ENCODE data around the gene RNU1-3. TPM values are rescaled to one million over a fixed set of nuclear protein-coding genes. Genes with fewer than 3 reads are reported as not detected.

RNU1-3 gene
- total and polyA plus RNA-seq, 9 of the 15 experiments (the other 6 are each of a cell fraction or from before 2014, with no cell fraction given), result under 0.01 to 32,823 (median 2,538) TPM; not detected in 4

DNA sequence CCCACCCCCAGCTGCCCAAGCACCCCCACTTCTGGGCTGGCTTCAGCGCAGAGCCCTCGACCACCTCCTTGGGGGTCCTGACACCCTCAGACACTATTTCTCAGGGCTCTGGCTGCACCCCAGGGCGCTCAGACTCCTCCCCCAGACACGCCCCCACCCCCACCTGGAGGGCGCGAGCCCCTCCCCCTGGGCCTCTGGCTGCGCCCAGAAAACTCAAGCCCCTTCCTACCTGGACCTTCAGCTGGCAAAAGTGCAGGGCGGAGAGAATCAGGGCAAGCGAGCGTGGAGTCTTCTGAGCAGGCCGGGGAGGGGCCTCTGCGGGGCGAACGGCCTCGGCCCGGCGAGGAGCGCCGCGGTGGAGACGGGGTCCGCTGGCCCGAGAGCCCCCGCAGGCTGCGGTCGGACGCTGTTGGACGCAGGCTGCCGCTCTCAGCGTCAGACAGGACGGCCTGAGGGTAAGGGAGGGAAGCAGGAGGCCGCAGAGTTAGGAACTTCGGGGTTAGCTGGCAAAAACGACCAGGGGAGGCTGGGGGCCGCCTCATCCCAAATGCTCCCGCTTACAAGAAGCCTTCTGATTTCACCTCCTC lies 36.0 kb downstream of the RNU1-3 start (continued):
- TF ChIP-seq, protein P1, sequence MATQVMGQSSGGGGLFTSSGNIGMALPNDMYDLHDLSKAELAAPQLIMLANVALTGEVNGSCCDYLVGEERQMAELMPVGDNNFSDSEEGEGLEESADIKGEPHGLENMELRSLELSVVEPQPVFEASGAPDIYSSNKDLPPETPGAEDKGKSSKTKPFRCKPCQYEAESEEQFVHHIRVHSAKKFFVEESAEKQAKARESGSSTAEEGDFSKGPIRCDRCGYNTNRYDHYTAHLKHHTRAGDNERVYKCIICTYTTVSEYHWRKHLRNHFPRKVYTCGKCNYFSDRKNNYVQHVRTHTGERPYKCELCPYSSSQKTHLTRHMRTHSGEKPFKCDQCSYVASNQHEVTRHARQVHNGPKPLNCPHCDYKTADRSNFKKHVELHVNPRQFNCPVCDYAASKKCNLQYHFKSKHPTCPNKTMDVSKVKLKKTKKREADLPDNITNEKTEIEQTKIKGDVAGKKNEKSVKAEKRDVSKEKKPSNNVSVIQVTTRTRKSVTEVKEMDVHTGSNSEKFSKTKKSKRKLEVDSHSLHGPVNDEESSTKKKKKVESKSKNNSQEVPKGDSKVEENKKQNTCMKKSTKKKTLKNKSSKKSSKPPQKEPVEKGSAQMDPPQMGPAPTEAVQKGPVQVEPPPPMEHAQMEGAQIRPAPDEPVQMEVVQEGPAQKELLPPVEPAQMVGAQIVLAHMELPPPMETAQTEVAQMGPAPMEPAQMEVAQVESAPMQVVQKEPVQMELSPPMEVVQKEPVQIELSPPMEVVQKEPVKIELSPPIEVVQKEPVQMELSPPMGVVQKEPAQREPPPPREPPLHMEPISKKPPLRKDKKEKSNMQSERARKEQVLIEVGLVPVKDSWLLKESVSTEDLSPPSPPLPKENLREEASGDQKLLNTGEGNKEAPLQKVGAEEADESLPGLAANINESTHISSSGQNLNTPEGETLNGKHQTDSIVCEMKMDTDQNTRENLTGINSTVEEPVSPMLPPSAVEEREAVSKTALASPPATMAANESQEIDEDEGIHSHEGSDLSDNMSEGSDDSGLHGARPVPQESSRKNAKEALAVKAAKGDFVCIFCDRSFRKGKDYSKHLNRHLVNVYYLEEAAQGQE (IDR thresholded peaks at IDR 0.05; ENCODE audit: borderline replicate concordance), result no peak
- TF ChIP-seq, protein P1 (CRISPR knock-in tag; IDR thresholded peaks at IDR 0.05; ENCODE audit: low read depth), result 0 out of 2 replicates have a peak, but pooled peaks have one; percentile 43
- TF ChIP-seq HNRNPK (IDR thresholded peaks at IDR 0.05; ENCODE audit: low read depth, low read length, poor library complexity, severe bottlenecking) (no peak), SMAD4 (CRISPR knock-in tag; conservative IDR thresholded peaks at IDR 0.05) (no peak), CCNT2 (IDR thresholded peaks at IDR 0.05; ENCODE audit: borderline replicate concordance, extremely low read depth, insufficient read length, low read depth, low read length) (peak; percentile 33), FIP1L1 (IDR thresholded peaks at IDR 0.05; ENCODE audit: low read depth, low read length, poor library complexity, severe bottlenecking) (peak; percentile 45), ZFPM2 (CRISPR knock-in tag; IDR thresholded peaks at IDR 0.05) (peak; percentile 47; the same call in 1 of the 2 replicates), MTA2 (IDR thresholded peaks at IDR 0.05; ENCODE audit: low read depth) (no peak)
- TF ChIP-seq, protein P2, sequence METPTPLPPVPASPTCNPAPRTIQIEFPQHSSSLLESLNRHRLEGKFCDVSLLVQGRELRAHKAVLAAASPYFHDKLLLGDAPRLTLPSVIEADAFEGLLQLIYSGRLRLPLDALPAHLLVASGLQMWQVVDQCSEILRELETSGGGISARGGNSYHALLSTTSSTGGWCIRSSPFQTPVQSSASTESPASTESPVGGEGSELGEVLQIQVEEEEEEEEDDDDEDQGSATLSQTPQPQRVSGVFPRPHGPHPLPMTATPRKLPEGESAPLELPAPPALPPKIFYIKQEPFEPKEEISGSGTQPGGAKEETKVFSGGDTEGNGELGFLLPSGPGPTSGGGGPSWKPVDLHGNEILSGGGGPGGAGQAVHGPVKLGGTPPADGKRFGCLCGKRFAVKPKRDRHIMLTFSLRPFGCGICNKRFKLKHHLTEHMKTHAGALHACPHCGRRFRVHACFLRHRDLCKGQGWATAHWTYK (CRISPR knock-in tag; IDR thresholded peaks at IDR 0.05), result no peak
- TF ChIP-seq, protein P3, sequence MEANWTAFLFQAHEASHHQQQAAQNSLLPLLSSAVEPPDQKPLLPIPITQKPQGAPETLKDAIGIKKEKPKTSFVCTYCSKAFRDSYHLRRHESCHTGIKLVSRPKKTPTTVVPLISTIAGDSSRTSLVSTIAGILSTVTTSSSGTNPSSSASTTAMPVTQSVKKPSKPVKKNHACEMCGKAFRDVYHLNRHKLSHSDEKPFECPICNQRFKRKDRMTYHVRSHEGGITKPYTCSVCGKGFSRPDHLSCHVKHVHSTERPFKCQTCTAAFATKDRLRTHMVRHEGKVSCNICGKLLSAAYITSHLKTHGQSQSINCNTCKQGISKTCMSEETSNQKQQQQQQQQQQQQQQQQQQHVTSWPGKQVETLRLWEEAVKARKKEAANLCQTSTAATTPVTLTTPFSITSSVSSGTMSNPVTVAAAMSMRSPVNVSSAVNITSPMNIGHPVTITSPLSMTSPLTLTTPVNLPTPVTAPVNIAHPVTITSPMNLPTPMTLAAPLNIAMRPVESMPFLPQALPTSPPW (CRISPR knock-in tag; IDR thresholded peaks at IDR 0.05), result peak; percentile 38; the same call in 1 of the 2 replicates
- TF ChIP-seq, protein P4, sequence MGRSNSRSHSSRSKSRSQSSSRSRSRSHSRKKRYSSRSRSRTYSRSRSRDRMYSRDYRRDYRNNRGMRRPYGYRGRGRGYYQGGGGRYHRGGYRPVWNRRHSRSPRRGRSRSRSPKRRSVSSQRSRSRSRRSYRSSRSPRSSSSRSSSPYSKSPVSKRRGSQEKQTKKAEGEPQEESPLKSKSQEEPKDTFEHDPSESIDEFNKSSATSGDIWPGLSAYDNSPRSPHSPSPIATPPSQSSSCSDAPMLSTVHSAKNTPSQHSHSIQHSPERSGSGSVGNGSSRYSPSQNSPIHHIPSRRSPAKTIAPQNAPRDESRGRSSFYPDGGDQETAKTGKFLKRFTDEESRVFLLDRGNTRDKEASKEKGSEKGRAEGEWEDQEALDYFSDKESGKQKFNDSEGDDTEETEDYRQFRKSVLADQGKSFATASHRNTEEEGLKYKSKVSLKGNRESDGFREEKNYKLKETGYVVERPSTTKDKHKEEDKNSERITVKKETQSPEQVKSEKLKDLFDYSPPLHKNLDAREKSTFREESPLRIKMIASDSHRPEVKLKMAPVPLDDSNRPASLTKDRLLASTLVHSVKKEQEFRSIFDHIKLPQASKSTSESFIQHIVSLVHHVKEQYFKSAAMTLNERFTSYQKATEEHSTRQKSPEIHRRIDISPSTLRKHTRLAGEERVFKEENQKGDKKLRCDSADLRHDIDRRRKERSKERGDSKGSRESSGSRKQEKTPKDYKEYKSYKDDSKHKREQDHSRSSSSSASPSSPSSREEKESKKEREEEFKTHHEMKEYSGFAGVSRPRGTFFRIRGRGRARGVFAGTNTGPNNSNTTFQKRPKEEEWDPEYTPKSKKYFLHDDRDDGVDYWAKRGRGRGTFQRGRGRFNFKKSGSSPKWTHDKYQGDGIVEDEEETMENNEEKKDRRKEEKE (IDR thresholded peaks at IDR 0.05; ENCODE audit: borderline replicate concordance in 1 of 2, control insufficient read depth in 1 of 2, low read depth in 2 of 2, low read length in 1 of 2), result no peak
